GM21515 (cell line): ENCODE measurements around the gene SRMS.
"Not testable (repeated sequence)": the region's sequence is repeated elsewhere in the genome, so short reads cannot be mapped to it uniquely, and the experiment has no call there.

Experiments used
- ATAC-seq: cut with Tn5 transposase; IDR thresholded peaks from one replicate; pipeline ENCODE4 v1.9.1; 2021; ENCODE audit not compliant: unreplicated experiment

Gene SRMS

DNA sequence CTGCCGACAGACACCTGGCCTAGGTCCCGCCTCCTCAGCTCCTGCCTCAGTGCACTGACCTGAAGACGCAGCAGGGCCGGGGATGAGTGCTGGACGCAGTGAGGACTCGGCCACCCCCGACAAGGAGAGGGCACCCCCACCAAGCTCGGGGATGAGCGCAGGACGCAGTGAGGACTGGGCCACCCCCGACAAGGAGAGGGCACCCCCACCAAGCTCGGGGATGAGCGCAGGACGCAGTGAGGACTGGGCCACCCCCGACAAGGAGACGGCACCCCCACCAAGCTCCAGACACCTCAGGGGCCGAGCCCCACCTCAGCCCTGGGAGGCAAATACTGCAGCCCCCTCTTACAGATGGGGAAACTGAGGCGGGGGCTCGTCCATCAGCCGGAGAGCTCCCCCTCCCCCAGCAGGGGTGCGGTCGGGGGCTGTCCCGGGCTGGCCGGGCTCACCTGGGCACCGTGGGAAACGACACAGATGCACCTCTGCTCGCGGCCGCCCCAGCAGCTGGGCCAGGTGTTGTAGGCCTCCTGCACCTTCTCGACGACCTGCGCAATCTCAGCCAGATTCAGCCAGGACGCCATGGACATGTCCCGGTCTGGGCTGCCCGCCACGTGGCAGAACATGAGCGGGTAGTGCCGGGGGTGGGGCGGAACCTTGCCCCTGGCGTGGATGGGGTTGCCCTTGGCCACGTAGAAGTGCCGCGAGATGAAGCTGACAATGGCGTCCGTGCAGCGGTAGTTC is 19.0 kb upstream of the SRMS start:
- ATAC-seq: no peak

DNA sequence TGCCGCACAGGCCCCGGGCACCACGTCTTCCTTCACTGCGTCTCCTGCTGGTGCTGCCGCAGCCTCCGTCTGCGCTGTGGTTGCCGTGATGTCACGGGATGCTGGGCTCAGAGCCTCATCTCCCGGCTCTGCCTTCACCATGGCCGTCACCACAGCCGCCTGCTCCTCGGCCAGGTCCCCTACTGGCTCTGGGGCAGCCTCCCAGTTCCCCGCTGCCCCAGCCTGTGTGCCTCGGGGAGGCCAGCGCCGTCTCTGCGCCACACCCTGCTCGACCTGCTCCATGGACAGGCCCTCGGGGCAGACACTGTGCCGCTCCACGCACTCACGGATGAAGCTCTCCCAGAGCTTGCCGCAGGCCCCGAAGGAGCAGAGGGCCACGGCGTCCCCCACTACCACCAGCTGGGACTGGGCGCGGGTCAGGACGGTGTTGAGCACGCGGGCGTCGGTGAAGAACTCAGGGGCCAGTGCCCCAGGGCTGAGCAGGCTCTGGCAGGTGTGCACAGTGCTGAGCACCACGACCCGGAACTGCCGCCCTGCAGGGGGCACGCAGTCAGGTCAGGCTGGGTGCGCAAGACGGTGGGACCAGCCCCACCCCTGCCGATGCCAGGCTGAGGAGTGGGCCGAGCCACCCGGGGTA is 18.3 kb upstream of the SRMS start:
- ATAC-seq: no peak

DNA sequence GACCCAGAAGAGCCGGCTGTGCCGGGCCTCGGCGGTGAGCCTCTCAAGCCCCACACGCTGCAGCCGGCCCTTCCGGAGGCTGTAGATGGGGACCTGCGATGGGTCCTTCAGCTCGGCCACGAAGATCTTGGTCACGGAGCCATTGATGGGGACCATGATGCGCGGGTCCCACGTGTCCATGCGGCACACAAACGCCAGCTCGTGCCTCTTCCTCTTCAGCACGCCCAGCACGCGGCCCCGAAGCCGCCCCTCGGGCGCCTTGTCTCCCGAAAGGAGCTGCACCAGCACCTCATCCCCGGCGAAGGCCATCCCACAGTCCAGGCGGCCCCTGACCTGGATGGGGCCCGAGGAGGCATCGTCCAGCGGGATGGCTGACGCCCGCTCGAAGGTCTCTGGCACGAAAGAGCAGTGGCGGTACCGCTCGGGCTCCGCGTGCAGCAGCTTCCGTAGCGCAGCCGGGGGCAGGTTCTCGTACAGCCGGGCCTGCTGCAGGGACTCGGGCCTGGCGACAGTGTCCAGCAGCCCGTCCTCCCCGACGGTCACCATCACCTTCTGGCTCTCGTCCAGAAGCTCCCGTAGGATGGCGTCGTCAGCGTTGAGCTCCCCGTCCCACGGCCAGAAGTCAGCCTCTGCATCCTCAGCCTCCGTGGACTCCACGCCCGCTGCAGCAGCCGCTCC is 17.6 kb upstream of the SRMS start:
- ATAC-seq: no peak

- no peak for ATAC-seq
Observed at GRCh38 chr20:63564036-63564810, 16.7 kb upstream of the SRMS start.

DNA sequence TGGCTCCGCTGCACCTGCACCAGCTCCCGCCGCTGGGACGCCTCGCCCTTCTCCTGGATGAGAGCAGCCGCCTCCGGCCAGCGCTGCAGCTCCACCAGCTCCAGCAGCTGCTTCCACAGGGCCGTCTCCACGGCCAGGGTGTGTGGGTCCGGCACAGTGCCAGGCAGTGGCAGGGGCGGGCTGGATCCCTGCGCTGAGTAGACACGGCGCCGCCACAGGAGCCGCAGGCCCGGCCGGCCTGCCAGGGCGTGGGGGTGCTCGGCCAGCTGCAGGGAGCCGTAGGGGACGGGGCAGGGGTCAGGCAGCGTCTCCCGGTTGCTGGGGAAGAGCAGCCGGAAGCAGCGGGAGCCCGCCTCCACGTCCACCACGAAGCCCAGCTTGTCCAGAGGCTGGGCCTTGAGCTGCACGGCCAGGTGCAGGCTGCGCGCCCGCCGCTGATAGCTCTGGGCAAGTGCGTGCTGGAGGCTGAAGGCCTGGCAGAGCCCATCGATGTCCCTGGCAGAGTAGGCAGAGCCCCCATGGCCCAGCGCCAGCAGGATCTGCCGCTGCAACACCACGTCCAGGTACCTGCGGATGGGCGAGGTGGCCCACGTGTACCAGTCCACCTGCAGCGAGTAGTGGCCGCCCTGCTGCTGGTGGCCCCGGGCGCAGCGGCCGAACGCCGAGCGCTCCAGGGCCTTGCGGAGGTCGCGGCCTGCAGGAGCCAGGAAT is 15.8 kb upstream of the SRMS start:
- no peak for ATAC-seq

DNA sequence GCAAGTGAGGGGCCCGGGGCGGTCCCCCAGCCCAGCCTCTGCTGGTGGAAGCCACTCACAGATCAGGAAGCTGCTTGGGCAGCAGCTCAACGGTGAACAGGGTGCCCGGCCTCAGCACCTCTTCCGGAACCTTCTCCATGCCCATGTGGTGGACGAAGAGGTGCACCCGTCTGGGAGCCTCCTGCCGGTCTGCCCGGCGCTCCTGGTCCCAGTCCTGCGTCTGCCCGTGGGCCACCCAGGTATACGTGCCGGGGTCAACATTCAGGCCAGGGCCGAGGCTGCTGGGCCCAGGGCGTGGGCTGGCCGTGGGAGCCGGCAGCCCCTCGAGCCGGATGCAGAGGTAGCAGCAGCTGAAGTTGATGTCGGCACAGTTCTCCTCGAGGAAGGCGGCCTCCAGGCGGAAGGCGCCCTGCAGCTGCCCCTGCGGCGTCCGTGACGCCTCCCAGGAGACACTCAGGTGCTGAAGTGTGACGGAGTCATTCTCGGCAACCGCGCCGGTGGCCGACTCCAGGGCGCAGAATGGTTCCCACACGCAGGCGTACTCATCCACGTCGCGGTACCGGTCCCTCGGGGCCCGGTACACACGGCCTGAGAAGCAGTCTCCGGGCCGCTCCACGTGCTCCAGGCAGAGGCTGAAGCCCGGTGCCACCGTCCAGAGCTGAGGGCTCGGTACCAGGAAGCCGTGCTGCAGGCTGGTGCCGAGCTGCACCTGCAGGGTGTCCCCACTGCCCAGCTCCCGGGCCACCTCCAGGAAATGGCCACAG is 15.1 kb upstream of the SRMS start:
- no peak for ATAC-seq

GRCh38 chr20:63561624-63562396 is 14.3 kb upstream of the SRMS start:
- ATAC-seq: no peak

GRCh38 chr20:63560856-63561609 is 13.5 kb upstream of the SRMS start:
- ATAC-seq: no peak

GRCh38 chr20:63560333-63560805 is 12.8 kb upstream of the SRMS start:
- ATAC-seq: no peak

DNA sequence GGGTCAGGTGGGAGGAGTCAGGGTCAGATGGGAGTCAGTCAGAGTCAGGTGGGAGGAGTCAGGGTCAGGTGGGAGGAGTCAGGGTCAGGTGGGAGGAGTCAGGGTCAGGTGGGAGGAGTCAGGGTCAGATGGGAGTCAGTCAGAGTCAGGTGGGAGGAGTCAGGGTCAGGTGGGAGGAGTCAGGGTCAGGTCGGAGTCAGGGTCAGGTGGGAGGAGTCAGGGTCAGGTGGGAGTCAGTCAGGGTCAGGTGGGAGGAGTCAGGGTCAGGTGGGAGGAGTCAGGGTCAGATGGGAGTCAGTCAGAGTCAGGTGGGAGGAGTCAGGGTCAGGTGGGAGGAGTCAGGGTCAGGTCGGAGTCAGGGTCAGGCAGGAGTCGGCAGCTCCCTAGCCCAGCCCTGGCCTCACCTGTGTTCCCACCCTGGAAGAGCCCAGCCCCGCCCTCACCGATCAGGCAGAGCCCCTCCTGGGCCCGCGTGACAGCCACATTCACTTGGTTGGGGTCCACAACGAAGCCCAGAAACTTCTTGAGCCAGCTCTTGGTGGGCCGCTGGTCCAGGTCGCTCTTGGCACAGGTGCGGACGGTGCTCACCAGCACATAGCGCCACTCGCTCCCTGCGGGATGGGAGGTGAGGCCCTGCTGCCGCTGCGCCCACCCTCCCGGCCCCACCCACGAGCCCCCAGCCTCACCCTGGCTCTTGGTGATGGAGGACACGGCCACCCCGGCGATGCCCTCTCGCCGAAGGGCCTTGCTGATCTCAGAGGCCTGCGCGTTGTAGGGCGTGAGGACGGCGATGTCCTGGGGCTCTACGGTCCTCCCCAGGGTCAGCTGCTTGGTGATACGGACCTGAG is 12.2 kb upstream of the SRMS start:
- not testable (repeated sequence) for ATAC-seq

DNA sequence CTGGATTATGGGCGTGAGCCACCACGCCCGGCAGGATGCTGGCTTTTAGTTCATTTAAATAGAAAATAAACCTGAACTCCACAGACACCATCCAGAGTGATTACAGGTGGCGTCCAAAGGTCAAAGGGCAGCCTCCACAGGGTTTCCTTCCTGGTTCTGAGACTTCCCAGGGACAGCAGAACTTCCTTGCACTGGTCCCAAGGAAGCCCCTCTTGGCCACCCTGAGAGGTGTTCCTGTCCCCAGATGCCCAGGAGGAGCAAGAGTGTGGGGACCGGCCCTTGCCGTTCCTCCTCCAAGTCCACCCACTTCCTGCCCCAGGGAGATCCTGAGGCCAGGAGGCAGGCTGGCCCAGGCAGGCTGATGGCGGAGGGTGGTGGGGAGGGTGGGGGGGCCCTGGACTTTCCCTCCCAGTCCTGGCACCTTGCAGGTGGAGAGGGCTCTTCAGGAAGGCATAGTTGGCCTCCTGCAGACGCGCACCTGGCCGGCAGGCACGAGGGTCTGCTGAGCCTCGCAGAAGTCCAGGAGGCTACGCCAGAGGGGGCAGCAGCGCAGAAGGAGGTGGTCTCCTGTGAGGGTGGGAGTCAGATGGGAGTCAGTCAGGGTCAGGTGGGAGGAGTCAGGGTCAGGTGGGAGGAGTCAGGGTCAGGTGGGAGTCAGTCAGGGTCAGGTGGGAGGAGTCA is 11.4 kb upstream of the SRMS start:
- no peak for ATAC-seq

DNA sequence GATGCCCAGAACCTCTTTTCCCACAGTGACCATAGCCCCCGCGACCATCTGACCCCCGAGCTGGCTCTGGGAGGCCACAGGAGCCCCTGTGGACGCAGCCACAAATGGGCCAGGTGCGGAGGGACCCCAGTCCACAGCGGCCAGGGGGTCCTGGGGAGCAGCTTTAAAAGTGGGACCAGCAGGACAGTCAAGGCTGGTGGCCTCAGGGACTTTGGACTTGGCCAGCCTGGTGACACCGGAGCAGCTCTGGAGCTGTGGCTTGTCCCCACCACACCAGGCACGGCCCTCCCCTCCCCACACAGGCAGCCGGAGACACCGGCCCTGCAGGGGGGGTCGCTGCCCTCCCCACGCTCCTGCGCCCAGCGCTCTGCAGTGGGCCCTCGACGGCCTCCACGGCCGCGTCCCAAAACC is 9.9 kb upstream of the SRMS start:
- ATAC-seq: no peak

- no peak for ATAC-seq
Observed at GRCh38 chr20:63556873-63557478, 9.4 kb upstream of the SRMS start.

DNA sequence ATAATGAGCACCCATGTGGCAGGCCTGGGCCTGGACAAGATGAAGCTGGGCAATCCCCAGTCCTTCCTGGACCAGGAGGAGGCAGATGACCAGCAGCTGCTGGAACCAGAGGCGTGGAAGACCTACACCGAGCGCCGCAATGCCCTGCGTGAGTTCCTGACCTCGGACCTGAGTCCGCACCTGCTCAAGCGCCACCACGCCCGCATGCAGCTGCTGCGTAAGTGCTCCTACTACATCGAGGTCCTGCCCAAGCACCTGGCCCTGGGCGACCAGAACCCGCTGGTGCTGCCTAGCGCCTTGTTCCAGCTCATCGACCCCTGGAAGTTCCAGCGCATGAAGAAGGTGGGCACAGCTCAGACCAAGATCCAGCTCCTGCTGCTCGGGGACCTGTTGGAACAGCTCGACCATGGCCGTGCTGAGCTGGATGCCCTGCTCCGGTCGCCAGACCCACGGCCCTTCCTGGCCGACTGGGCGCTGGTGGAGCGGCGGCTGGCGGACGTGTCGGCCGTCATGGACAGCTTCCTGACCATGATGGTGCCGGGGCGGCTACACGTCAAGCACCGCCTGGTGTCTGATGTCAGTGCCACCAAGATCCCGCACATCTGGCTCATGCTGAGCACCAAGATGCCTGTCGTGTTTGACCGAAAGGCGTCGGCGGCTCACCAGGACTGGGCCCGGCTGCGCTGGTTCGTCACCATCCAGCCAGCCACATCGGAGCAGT is 8.3 kb upstream of the SRMS start:
- no peak for ATAC-seq

GRCh38 chr20:63554361-63555278 is 7.1 kb upstream of the SRMS start:
- ATAC-seq: no peak
